Neural cell (in vitro differentiated cells): Measurements from ENCODE around the gene LPGAT1. TPM values are rescaled to one million over a fixed set of nuclear protein-coding genes. Genes with fewer than 3 reads are reported as not detected.

Source experiments
- H2AFZ ChIP-seq: fragments of 200-600, 300-800 bp; sonication (generic), shearing (Covaris generic); 2 replicates; pipeline ENCODE4 v1.6.0; 2014; ENCODE audit warnings: low read depth, mild to moderate bottlenecking, antibody characterized with exemption, low read length, moderate library complexity
- H3F3A ChIP-seq: fragments of 200-600 bp; shearing (Covaris generic); 2 replicates; pipeline ENCODE4 v1.6.1; 2016; ENCODE audit warnings: mild to moderate bottlenecking, moderate library complexity, mixed read lengths, antibody characterized with exemption, low read length; ENCODE audit not compliant: insufficient read depth, poor library complexity, severe bottlenecking
- H3K27ac ChIP-seq: fragments of 200-600, 300-800 bp; sonication (generic), shearing (Covaris generic); 2 replicates; pipeline ENCODE4 v1.5.1; 2014; ENCODE audit warnings: mild to moderate bottlenecking, low read length, moderate library complexity
- H3K27me3 ChIP-seq: fragments of 300-800, 200-600 bp; sonication (generic), shearing (Covaris generic); 2 replicates; pipeline ENCODE4 v1.6.0; 2014; ENCODE audit warnings: mild to moderate bottlenecking, low read depth, low read length, moderate library complexity; ENCODE audit not compliant: insufficient read depth
- H3K36me3 ChIP-seq: fragments of 300-800, 200-600 bp; sonication (generic), shearing (Covaris generic); 2 replicates; pipeline ENCODE4 v1.5.1; 2014; ENCODE audit warnings: mild to moderate bottlenecking, antibody characterized with exemption, low read length, moderate library complexity; ENCODE audit not compliant: insufficient read depth
- H3K4me2 ChIP-seq: fragments of 300-800, 200-600 bp; sonication (generic), shearing (Covaris generic); 2 replicates; pipeline ENCODE4 v1.6.0; 2014; ENCODE audit warnings: mild to moderate bottlenecking, low read length
- H3K4me3 ChIP-seq: fragments of 300-800, 200-600 bp; sonication (generic), shearing (Covaris generic); 2 replicates; pipeline ENCODE4 v1.5.1; 2014; ENCODE audit warnings: mild to moderate bottlenecking, low read length, moderate library complexity
- H3K79me2 ChIP-seq: fragments of 200-600 bp; shearing (Covaris generic); replicated peaks from 2 replicates; pipeline ENCODE4 v1.6.0; 2014; ENCODE audit warnings: mild to moderate bottlenecking, low read length, moderate library complexity; ENCODE audit not compliant: insufficient read depth
- H3K9ac ChIP-seq: fragments of 300-800, 200-600 bp; sonication (generic), shearing (Covaris generic); 2 replicates; pipeline ENCODE4 v1.6.1; 2016; ENCODE audit warnings: mild to moderate bottlenecking, low read length, mixed read lengths
- H3K9me2 ChIP-seq: fragments of 200-600 bp; shearing (Covaris generic); 2 replicates; pipeline ENCODE4 v1.6.1; 2016; ENCODE audit warnings: mild to moderate bottlenecking, low read length, mixed read lengths; ENCODE audit not compliant: insufficient read depth
- H3K9me3 ChIP-seq: fragments of 200-600, 300-800 bp; sonication (generic), shearing (Covaris generic); 2 replicates; pipeline ENCODE4 v1.6.1; 2016; ENCODE audit warnings: mild to moderate bottlenecking, mixed run types, low read length, moderate library complexity, mixed read lengths
- H4K20me1 ChIP-seq: fragments of 200-600 bp; shearing (Covaris generic); 2 replicates; pipeline ENCODE4 v1.6.1; 2016; ENCODE audit warnings: mild to moderate bottlenecking, mixed run types; ENCODE audit not compliant: insufficient read depth
- CTCF ChIP-seq: fragments of 450-650 bp; IDR thresholded peaks from 2 replicates; pipeline ENCODE4 v1.5.1; 2014; ENCODE audit warnings: antibody characterized with exemption, mild to moderate bottlenecking, moderate library complexity; ENCODE audit not compliant: poor library complexity, severe bottlenecking
- EP300 ChIP-seq: fragments of 450-650 bp; conservative IDR thresholded peaks from 2 replicates; pipeline ENCODE4 v1.6.1; 2014; ENCODE audit warnings: antibody characterized with exemption, mild to moderate bottlenecking, moderate library complexity; ENCODE audit not compliant: poor library complexity, severe bottlenecking
- EZH2 ChIP-seq: fragments of 200-600, 300-800 bp; shearing (Covaris generic), sonication (generic); IDR thresholded peaks from 2 replicates; pipeline ENCODE4 v1.6.1; 2014; ENCODE audit warnings: antibody characterized with exemption, low read length, borderline replicate concordance, mild to moderate bottlenecking; ENCODE audit not compliant: insufficient read depth, poor library complexity, severe bottlenecking
- MXI1 ChIP-seq: fragments of 450-650 bp; conservative IDR thresholded peaks from 2 replicates; pipeline ENCODE4 v1.6.1; 2014; ENCODE audit warnings: antibody characterized with exemption, mild to moderate bottlenecking; ENCODE audit not compliant: poor library complexity, severe bottlenecking
- POLR2AphosphoS5 ChIP-seq: IDR thresholded peaks from 2 replicates; pipeline ENCODE4 v1.6.1; 2012
- RAD21 ChIP-seq: fragments of 450-650 bp; conservative IDR thresholded peaks from 2 replicates; pipeline ENCODE4 v1.6.1; 2014; ENCODE audit warnings: antibody characterized with exemption, mild to moderate bottlenecking, moderate library complexity
- SMC3 ChIP-seq: fragments of 450-650 bp; conservative IDR thresholded peaks from 2 replicates; pipeline ENCODE4 v1.6.1; 2014; ENCODE audit warnings: antibody characterized with exemption, mild to moderate bottlenecking, moderate library complexity; ENCODE audit not compliant: poor library complexity
- TAF1 ChIP-seq: IDR thresholded peaks from 2 replicates; pipeline ENCODE4 v1.6.1; 2012; ENCODE audit warnings: low read depth
- polyA plus RNA-seq: library from polyadenylated mRNA; depleted of rRNA; stranded (reverse); fragments of >200 nt; gene quantifications from 2 replicates; pipeline ENCODE4 v1.2.3, GENCODE V29; 2014
- TF ChIP-seq, protein P1 (sequence below): IDR thresholded peaks from 2 replicates; pipeline ENCODE4 v1.6.1; 2012; ENCODE audit warnings: borderline replicate concordance

LPGAT1 gene
- polyA plus RNA-seq, 1 donor from 2014 or later, result 53.1 TPM

- Histone ChIP-seq H3K4me2 (no peak overlapping the region), H3K27ac (no peak overlapping the region), H2AFZ (no peak overlapping the region), H3K79me2 (no peaks in the 10 kb centered on the region), H3K9ac (no peak overlapping the region), H3K9me2 (no peaks in the 10 kb centered on the region), H3K9me3 (no peaks in the 10 kb centered on the region), H3K4me3 (no peak overlapping the region), H3K27me3 (no peaks in the 10 kb centered on the region), H3F3A (no peaks in the 10 kb centered on the region), H4K20me1 (no peaks in the 10 kb centered on the region), H3K36me3 (no peaks in the 10 kb centered on the region)
- TF ChIP-seq, protein P1, sequence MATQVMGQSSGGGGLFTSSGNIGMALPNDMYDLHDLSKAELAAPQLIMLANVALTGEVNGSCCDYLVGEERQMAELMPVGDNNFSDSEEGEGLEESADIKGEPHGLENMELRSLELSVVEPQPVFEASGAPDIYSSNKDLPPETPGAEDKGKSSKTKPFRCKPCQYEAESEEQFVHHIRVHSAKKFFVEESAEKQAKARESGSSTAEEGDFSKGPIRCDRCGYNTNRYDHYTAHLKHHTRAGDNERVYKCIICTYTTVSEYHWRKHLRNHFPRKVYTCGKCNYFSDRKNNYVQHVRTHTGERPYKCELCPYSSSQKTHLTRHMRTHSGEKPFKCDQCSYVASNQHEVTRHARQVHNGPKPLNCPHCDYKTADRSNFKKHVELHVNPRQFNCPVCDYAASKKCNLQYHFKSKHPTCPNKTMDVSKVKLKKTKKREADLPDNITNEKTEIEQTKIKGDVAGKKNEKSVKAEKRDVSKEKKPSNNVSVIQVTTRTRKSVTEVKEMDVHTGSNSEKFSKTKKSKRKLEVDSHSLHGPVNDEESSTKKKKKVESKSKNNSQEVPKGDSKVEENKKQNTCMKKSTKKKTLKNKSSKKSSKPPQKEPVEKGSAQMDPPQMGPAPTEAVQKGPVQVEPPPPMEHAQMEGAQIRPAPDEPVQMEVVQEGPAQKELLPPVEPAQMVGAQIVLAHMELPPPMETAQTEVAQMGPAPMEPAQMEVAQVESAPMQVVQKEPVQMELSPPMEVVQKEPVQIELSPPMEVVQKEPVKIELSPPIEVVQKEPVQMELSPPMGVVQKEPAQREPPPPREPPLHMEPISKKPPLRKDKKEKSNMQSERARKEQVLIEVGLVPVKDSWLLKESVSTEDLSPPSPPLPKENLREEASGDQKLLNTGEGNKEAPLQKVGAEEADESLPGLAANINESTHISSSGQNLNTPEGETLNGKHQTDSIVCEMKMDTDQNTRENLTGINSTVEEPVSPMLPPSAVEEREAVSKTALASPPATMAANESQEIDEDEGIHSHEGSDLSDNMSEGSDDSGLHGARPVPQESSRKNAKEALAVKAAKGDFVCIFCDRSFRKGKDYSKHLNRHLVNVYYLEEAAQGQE, result no peak
- TF ChIP-seq TAF1 (no peak), RAD21 (no peak), CTCF (no peak), EZH2 (no peak), MXI1 (no peak), SMC3 (no peak), EP300 (no peak), POLR2AphosphoS5 (no peak)
These were observed 46.5 kb upstream of the LPGAT1 start for GRCh38 chr1:211876851-211877590.

GRCh38 chr1:211875541-211875940 lies 45.0 kb upstream of the LPGAT1 start:
- Histone ChIP-seq H3K4me3 (no peak overlapping the region), H3K9ac (no peak overlapping the region)
- no peak for TF ChIP-seq EP300
- TF ChIP-seq RAD21, result no peak
- TF ChIP-seq, protein P1, result no peak
- TF ChIP-seq EZH2, result no peak
- TF ChIP-seq POLR2AphosphoS5, result no peak
- TF ChIP-seq MXI1, result no peak
- TF ChIP-seq TAF1, result no peak
- TF ChIP-seq SMC3, result no peak
- no peak for TF ChIP-seq CTCF

More at GRCh38 chr1:211875541-211875940, 45.0 kb upstream of the LPGAT1 start:
- Histone ChIP-seq H3K27ac (no peak overlapping the region), H3K27me3 (no peaks in the 10 kb centered on the region), H3K36me3 (no peaks in the 10 kb centered on the region), H3K79me2 (no peaks in the 10 kb centered on the region), H3F3A (no peaks in the 10 kb centered on the region), H2AFZ (no peak overlapping the region), H3K9me2 (no peaks in the 10 kb centered on the region), H3K9me3 (no peaks in the 10 kb centered on the region), H4K20me1 (no peaks in the 10 kb centered on the region), H3K4me2 (no peak overlapping the region)
